ENCODE results near the gene FGF18. TPM values are rescaled to one million over a fixed set of nuclear protein-coding genes. Genes with fewer than 3 reads are reported as not detected.

Gene FGF18
- total and polyA plus RNA-seq, 9 of the 15 experiments (the other 6 are each of a cell fraction or from before 2014, with no cell fraction given): 0.05 to 0.18 (median 0.11) TPM; not detected in 6

DNA sequence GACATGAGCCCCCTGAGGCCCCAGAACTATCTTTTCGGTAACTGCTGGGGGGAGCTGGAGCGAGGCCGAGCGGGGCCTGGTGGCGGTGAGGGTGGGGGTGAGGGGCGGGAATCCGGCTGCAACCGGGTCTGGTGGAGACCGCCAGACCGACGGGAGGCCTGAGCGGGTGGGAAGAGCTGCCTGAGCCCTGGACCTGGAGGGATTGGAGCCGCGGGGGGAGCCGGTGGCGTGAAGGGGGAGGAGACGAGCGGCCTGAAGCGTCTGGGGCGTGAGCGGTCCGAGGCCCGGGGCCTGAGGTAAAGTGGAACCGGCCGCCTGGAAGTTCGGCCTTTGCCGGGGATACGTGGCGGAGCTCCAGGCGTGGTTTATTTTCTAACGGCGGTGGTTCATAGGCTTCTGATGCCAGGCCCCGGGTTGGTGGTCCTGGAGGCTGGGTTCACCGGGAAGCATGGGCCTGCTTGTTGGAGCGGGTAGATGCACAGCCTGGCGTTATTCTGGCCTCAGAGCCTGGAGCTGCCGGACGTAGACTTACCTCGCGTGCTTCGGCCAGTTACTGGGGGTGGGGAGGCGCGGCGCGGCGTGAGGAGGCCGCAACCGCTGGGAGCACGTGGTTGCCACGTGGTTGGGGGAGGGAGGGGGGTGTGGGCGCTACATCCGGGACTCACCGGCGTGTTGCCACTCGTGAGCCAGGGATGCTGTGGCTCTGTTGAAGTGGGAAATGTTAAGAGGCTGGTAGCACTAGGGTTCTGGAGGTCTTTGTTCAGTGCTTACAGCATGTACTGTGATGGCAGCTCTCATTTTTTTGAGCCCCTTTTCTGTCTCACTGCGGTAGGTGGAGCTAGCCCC, 31.3 kb upstream of the FGF18 start (continued):
- TF ChIP-seq MNT (conservative IDR thresholded peaks at IDR 0.05) (peak; percentile 100), NRF1 (conservative IDR thresholded peaks at IDR 0.05 in 1 of 2, IDR thresholded peaks at IDR 0.05 in 1 of 2) (no peak), UBTF (IDR thresholded peaks at IDR 0.05; ENCODE audit: borderline replicate concordance in 1 of 2, low read depth in 2 of 2, low read length in 2 of 2) (no peak), FOXA1 (IDR thresholded peaks at IDR 0.05; ENCODE audit: borderline replicate concordance) (no peak)
- TF ChIP-seq, protein P1, sequence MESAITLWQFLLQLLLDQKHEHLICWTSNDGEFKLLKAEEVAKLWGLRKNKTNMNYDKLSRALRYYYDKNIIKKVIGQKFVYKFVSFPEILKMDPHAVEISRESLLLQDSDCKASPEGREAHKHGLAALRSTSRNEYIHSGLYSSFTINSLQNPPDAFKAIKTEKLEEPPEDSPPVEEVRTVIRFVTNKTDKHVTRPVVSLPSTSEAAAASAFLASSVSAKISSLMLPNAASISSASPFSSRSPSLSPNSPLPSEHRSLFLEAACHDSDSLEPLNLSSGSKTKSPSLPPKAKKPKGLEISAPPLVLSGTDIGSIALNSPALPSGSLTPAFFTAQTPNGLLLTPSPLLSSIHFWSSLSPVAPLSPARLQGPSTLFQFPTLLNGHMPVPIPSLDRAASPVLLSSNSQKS (CRISPR knock-in tag; IDR thresholded peaks at IDR 0.05): no peak
- TF ChIP-seq, protein P2, sequence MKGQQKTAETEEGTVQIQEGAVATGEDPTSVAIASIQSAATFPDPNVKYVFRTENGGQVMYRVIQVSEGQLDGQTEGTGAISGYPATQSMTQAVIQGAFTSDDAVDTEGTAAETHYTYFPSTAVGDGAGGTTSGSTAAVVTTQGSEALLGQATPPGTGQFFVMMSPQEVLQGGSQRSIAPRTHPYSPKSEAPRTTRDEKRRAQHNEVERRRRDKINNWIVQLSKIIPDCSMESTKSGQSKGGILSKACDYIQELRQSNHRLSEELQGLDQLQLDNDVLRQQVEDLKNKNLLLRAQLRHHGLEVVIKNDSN (CRISPR knock-in tag; IDR thresholded peaks at IDR 0.05): peak; percentile 91
